Calu3 (cell line): ENCODE data around the gene SLFNL1. TPM values are rescaled to one million over a fixed set of nuclear protein-coding genes. Genes with fewer than 3 reads are reported as not detected.

Source experiments
- BruUV-seq: library from RNA; stranded (reverse); fragments of 400-500 nt; replicated peaks from 2 replicates; lab custom pipeline; 2021; lab: Mats Ljungman, UMichigan
- CTCF ChIA-PET: fragments of 300-600 bp; sonication (Branson Sonifier 250); formaldehyde crosslinking; loops from one replicate; lab custom pipeline; 2022; ENCODE audit warnings: antibody characterized with exemption; lab: Charles Lee
- DNase-seq: peaks from one replicate; pipeline ENCODE4 v3.0.0; 2022
- H3K27ac Mint-ChIP-seq: one replicate; pipeline ENCODE4 v1.8.0; 2022; ENCODE audit warnings: mixed read lengths; ENCODE audit not compliant: unreplicated experiment
- H3K27me3 Mint-ChIP-seq: one replicate; pipeline ENCODE4 v1.8.0; 2022; ENCODE audit warnings: mixed read lengths; ENCODE audit not compliant: unreplicated experiment
- H3K36me3 Mint-ChIP-seq: one replicate; pipeline ENCODE4 v1.8.0; 2022; ENCODE audit warnings: mild to moderate bottlenecking, moderate library complexity, mixed read lengths; ENCODE audit not compliant: insufficient read depth, unreplicated experiment
- H3K4me1 Mint-ChIP-seq: one replicate; pipeline ENCODE4 v1.8.0; 2022; ENCODE audit warnings: mild to moderate bottlenecking, low read depth, mixed read lengths; ENCODE audit not compliant: unreplicated experiment
- H3K4me3 Mint-ChIP-seq: one replicate; pipeline ENCODE4 v1.8.0; 2022; ENCODE audit warnings: mild to moderate bottlenecking, low read depth, moderate library complexity, mixed read lengths; ENCODE audit not compliant: unreplicated experiment
- H3K9me3 Mint-ChIP-seq: one replicate; pipeline ENCODE4 v1.8.0; 2022; ENCODE audit warnings: low read depth, mixed read lengths; ENCODE audit not compliant: unreplicated experiment
- intact Hi-C: fragments of 100-400 bp; cut with micrococcal nuclease; formaldehyde crosslinking; loops from one replicate; pipeline ENCODE4 v1.10.0; 2022; ENCODE audit not compliant: unreplicated experiment
- total RNA-seq: library from RNA; stranded (reverse); gene quantifications from 2 replicates; pipeline ENCODE4 v1.2.3, GENCODE V29; 2022
- TF ChIP-seq, protein P1 (sequence below): fragments of 200-600 bp; IDR thresholded peaks from one replicate; pipeline ENCODE4 v1.8.0; 2022; ENCODE audit warnings: antibody characterized with exemption; ENCODE audit not compliant: unreplicated experiment

The SLFNL1 gene
- total RNA-seq, 1 experiment from 2014 or later, result 0.52 TPM

DNA sequence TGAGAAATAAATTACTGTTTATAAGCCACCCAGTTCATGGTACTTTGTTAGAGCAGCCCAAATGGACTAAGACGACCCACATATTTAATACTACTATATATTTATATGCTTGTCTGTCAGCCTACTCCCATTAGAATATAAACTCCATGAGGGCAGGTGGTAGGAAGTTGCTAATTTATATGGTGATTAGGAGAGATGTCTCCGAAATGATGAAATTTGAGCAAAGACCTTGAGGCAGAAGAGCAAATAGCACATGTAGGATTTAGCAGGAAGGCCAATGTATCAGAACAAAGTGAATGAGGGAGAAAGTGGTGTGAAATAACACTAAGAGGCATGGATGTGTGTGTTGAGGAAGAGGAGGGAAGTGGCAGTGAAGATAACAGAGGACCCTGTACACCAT is 10.6 kb upstream of the SLFNL1 start:
- no TSS peak for BruUV-seq
- Mint-ChIP-seq H3K36me3 (peaks cover 33% of the 10 kb centered on the region), H3K4me3 (no peak overlapping the region), H3K27ac (no peak overlapping the region), H3K4me1 (no peaks in the 10 kb centered on the region), H3K9me3 (no peaks in the 10 kb centered on the region), H3K27me3 (no peaks in the 10 kb centered on the region)
- DNase-seq, result no peak
- TF ChIP-seq, protein P1, sequence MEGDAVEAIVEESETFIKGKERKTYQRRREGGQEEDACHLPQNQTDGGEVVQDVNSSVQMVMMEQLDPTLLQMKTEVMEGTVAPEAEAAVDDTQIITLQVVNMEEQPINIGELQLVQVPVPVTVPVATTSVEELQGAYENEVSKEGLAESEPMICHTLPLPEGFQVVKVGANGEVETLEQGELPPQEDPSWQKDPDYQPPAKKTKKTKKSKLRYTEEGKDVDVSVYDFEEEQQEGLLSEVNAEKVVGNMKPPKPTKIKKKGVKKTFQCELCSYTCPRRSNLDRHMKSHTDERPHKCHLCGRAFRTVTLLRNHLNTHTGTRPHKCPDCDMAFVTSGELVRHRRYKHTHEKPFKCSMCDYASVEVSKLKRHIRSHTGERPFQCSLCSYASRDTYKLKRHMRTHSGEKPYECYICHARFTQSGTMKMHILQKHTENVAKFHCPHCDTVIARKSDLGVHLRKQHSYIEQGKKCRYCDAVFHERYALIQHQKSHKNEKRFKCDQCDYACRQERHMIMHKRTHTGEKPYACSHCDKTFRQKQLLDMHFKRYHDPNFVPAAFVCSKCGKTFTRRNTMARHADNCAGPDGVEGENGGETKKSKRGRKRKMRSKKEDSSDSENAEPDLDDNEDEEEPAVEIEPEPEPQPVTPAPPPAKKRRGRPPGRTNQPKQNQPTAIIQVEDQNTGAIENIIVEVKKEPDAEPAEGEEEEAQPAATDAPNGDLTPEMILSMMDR, result no peak
- CTCF ChIA-PET, result interaction anchor here (0.7 kb wide), 1 partner anchor 47 kb away, joined by 3 read pairs; no protein-coding TSS in a partner anchor
- intact Hi-C loops, result loop anchor here (10.0 kb wide), 1 partner anchor 93 kb away; no protein-coding TSS in a partner anchor

DNA sequence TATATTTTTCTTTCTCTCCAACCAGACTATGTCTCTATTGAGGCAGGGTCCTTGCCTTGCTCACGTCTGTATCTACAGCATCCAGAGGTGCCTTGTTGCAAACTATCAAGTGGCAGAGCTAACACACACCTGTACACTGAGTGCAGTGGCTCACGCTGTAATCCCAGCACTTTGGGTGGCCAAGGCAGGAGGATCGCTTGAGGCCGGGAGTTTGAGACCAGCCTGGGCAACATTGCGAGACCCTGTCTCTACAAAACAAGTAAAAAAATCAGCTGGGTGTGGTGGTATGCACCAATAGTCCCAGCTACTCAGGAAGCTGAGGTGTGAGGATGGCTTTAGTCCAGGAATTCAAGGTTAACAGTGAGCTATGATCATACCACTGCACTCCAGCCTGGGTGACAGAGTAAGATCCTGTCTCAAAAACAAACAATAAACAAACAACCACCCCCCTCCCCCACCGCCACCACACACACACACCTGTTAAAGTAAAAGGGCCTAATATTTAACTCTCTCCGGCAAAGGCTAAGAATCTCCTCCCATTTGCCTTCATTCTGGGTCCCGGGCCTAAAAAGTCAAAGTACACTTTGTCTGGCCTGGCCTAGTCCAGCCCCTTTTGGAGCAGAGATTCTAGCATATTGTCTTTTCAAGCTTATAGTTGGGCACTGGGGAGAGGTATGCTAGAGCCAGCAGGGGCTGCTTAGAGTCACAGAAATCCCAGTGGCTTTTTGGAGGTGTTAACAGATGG is 9.5 kb upstream of the SLFNL1 start:
- DNase-seq, result no peak
- intact Hi-C loops, result loop anchor here (10.0 kb wide), 1 partner anchor 94 kb away; no protein-coding TSS in a partner anchor

DNA sequence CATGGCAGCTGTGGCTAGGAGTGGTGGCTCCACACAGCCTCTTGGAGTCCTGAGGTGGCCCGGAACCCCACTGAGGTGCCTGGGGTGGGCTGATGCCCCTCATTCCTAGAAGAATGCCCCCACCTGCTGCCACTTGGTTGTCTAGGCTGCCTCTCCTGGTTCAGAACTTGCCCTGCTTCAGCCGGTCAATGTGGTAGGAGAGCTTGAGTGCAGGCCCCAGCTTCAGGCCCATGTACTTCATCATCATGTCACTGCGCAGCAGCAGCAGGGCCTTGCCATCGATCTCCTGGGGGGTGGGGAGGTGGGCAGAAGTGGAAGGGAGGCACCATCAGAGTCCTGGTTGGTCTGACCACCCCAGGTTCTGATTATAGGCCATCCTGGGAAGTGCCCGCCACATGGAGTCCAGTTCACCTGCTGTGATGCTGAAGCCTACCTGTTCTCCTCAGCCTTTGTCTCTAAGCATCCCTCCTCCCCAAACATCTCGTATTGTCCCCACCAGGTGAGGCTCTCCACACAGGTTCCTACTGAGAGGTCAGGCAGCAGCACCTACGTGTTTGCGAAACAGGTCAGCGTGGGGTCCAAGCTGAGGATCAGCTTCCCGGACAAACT is 6.6 kb upstream of the SLFNL1 start:
- intact Hi-C loops, result no loop called here
- peaks cover 45% of the 10 kb centered on the region for H3K36me3 Mint-ChIP-seq
- no peak for DNase-seq
- no peak overlapping the region for H3K4me3 Mint-ChIP-seq
- TF ChIP-seq, protein P1, result no peak
- H3K27ac Mint-ChIP-seq, result no peak overlapping the region
- BruUV-seq, result no TSS peak
- H3K9me3 Mint-ChIP-seq, result no peaks in the 10 kb centered on the region
- no peaks in the 10 kb centered on the region for H3K4me1 Mint-ChIP-seq
- H3K27me3 Mint-ChIP-seq, result no peaks in the 10 kb centered on the region
- CTCF ChIA-PET, result no interaction called here

More for the DNA sequence above, 9.5 kb upstream of the SLFNL1 start:
- peaks cover 39% of the 10 kb centered on the region for H3K36me3 Mint-ChIP-seq
- no peaks in the 10 kb centered on the region for H3K4me1 Mint-ChIP-seq
- H3K9me3 Mint-ChIP-seq, result no peaks in the 10 kb centered on the region
- no peaks in the 10 kb centered on the region for H3K27me3 Mint-ChIP-seq
- no TSS peak for BruUV-seq
- CTCF ChIA-PET, result interaction anchor here (0.6 kb wide), 1 partner anchor 83 kb away, joined by 5 read pairs; no protein-coding TSS in a partner anchor
- H3K27ac Mint-ChIP-seq, result no peak overlapping the region
- TF ChIP-seq, protein P1, result no peak
- no peak overlapping the region for H3K4me3 Mint-ChIP-seq

DNA sequence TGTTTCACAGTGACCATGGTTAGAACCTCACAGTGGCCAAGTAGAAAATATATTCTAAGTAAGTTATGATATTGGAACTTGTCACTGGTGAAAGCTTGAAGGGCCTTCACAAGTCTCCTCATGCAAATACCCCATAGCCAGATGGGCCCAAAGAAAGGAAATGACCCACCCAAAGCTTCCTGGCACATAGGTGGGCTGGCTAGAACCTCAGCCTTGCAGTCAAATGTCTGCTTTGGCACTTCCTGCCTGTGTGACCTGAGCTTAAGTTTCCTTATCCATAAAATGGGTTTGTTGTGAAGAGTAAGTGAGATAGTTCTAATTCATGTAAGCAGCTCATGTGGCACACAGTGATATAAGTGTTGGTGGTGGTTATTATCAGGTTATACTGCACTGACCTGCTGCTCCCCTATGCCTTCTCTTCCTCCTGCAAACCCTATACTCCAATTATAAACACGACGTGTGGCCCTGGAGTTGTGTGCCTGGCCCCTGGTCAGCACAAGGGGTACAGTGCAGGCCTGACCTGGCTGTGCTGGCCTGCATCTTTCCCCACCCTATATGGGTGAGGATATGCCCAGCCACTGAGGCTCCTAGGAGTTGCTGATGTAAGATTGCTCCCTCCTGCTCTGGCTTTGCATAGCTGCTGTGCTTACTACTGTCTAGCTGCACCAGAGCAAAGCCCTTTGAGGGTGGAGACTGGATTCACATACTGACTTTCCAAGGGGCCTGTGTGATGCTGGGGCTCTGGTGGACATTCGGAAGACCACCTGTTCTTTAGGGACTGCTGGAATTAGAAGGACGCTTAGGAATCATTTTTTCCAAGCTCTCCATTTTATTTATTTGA is 4.7 kb upstream of the SLFNL1 start:
- CTCF ChIA-PET, result no interaction called here
- TF ChIP-seq, protein P1, result no peak
- H3K4me1 Mint-ChIP-seq, result no peaks in the 10 kb centered on the region
- DNase-seq, result no peak
- H3K4me3 Mint-ChIP-seq, result no peak overlapping the region
- no TSS peak for BruUV-seq
- no peaks in the 10 kb centered on the region for H3K27me3 Mint-ChIP-seq
- H3K9me3 Mint-ChIP-seq, result no peaks in the 10 kb centered on the region
- H3K36me3 Mint-ChIP-seq, result peaks cover 53% of the 10 kb centered on the region
- intact Hi-C loops, result no loop called here
- no peak overlapping the region for H3K27ac Mint-ChIP-seq
